Measurements from ENCODE around the gene PAM.
"Not testable (repeated sequence)": the region's sequence is repeated elsewhere in the genome, so short reads cannot be mapped to it uniquely, and the experiment has no call there.

GRCh38 chr5:102907099-102907498 is 152.0 kb downstream of the PAM start:
- not testable (repeated sequence) for TF ChIP-seq CTCF (IDR thresholded peaks at IDR 0.05; ENCODE audit: low read depth, low read length, missing input control); MAX (IDR thresholded peaks at IDR 0.05); YY1 (IDR thresholded peaks at IDR 0.05); SP1 (IDR thresholded peaks at IDR 0.05); EGR1 (IDR thresholded peaks at IDR 0.05; ENCODE audit: low read depth in 2 of 2)
